BJ (cell line): ENCODE data around the gene POLR2C. TPM values are rescaled to one million over a fixed set of nuclear protein-coding genes. Genes with fewer than 3 reads are reported as not detected.
"Not testable (repeated sequence)": the region's sequence is repeated elsewhere in the genome, so short reads cannot be mapped to it uniquely, and the experiment has no call there.

Experiments used
- CTCF ChIA-PET: fragments of 350-600 bp; formaldehyde crosslinking; extraction: SDS; loops from one replicate; lab custom pipeline; 2021; ENCODE audit warnings: antibody characterized with exemption, inconsistent platforms; lab: Yijun Ruan, JAX
- POLR2A ChIA-PET: fragments of 300-600 bp; sonication (Branson Sonifier 250); formaldehyde crosslinking; extraction: SDS; loops from one replicate; lab custom pipeline; 2021; ENCODE audit warnings: antibody characterized with exemption; lab: Charles Lee
- DNase-seq: peaks from one replicate; pipeline ENCODE4 v3.0.0-alpha.2; 2011; ENCODE audit warnings: low read depth
- H3K27me3 ChIP-seq: 2 replicates; pipeline ENCODE4 v1.6.0; 2011; ENCODE audit warnings: low read length; ENCODE audit not compliant: control insufficient read depth, insufficient read depth
- H3K36me3 ChIP-seq: 2 replicates; pipeline ENCODE4 v1.5.1; 2011; ENCODE audit warnings: low read length; ENCODE audit not compliant: control insufficient read depth, insufficient read depth
- H3K4me3 ChIP-seq: 2 replicates; pipeline ENCODE4 v1.5.1; 2011; ENCODE audit warnings: low read depth, mild to moderate bottlenecking, control low read depth, low read length
- CTCF ChIP-seq: IDR thresholded peaks from 2 replicates; pipeline ENCODE4 v1.5.1; 2011; ENCODE audit warnings: low read depth, mild to moderate bottlenecking, control low read depth, inconsistent platforms, low read length, moderate library complexity; ENCODE audit not compliant: insufficient read depth
- polyA plus RNA-seq: library from polyadenylated mRNA; depleted of rRNA; stranded (reverse); fragments of >200 nt; gene quantifications from 2 replicates; pipeline ENCODE4 v1.2.3, GENCODE V29; 2011

The POLR2C gene
- polyA plus RNA-seq, 1 experiment = 176 TPM

GRCh38 chr16:57434003-57434402, 28.5 kb upstream of the POLR2C start:
- H3K4me3 ChIP-seq = no peak overlapping the region
- peaks cover 20% of the 10 kb centered on the region for H3K36me3 ChIP-seq
- no peak for TF ChIP-seq CTCF
- DNase-seq = no peak
- ChIA-PET CTCF (interaction anchor here (1.5 to 6.0 kb wide), 4 partner anchors 11 to 85 kb away, joined by 4 to 45 read pairs (median 14); partner anchors contain the start of gene POLR2C), POLR2A (no interaction called here)
- H3K27me3 ChIP-seq = no peaks in the 10 kb centered on the region

- POLR2A ChIA-PET = no interaction called here
- H3K27me3 ChIP-seq = no peaks in the 10 kb centered on the region
- CTCF ChIA-PET = interaction anchor here (0.8 to 1.3 kb wide), 3 partner anchors 12 to 84 kb away, joined by 3 read pairs; no protein-coding TSS in a partner anchor
- no peak for DNase-seq
- peaks cover 17% of the 10 kb centered on the region for H3K36me3 ChIP-seq
- no peak for TF ChIP-seq CTCF
- no peak overlapping the region for H3K4me3 ChIP-seq
Measured at GRCh38 chr16:57435838-57436237, 26.6 kb upstream of the POLR2C start.

DNA sequence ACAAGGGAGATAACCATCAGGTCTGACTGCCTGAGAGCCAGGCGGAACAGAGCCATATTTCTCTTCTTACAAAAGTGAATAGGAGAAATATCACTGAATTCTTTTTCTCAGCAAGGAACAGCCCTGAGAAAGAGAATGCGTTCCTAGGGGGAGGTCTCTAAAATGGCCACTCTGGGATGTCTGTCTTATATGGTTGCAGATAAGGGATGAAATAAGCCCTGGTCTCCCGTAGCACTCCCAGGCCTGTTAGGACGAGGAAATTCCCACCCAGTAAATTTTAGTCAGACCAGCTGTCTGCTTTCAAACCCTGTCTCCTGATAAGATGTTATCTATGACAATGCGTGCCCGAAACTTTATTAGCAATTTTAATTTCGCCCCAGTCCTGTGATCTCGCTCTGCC, 22.5 kb upstream of the POLR2C start:
- POLR2A ChIA-PET, H3K27me3 ChIP-seq, H3K4me3 ChIP-seq, H3K36me3 ChIP-seq, DNase-seq: not testable (repeated sequence)
- CTCF ChIA-PET = interaction anchor here (1.0 kb wide), 1 partner anchor 22 kb away, joined by 5 read pairs; no protein-coding TSS in a partner anchor

GRCh38 chr16:57440551-57440950, 21.9 kb upstream of the POLR2C start:
- DNase-seq, H3K36me3 ChIP-seq, POLR2A ChIA-PET, H3K4me3 ChIP-seq, H3K27me3 ChIP-seq: not testable (repeated sequence)
- CTCF ChIA-PET = interaction anchor here (2.5 kb wide), 1 partner anchor 22 kb away, joined by 12 read pairs; no protein-coding TSS in a partner anchor

- DNase-seq = no peak
- CTCF ChIA-PET = interaction anchor here (0.9 to 1.1 kb wide), 3 partner anchors 12 to 27 kb away, joined by 3 to 6 read pairs (median 3); no protein-coding TSS in a partner anchor
- H3K27me3 ChIP-seq = no peaks in the 10 kb centered on the region
- POLR2A ChIA-PET = interaction anchor here (0.6 kb wide), 1 partner anchor 140 kb away, joined by 3 read pairs; no protein-coding TSS in a partner anchor
- H3K4me3 ChIP-seq = no peak overlapping the region
- no peak for TF ChIP-seq CTCF
- H3K36me3 ChIP-seq = peaks cover 3% of the 10 kb centered on the region; the same call in 1 of the 2 replicates
Measured at GRCh38 chr16:57444711-57445110, 17.8 kb upstream of the POLR2C start.

- POLR2A ChIA-PET = no interaction called here
Measured at GRCh38 chr16:57445510-57445909, 17.0 kb upstream of the POLR2C start.

More at GRCh38 chr16:57445510-57445909, 17.0 kb upstream of the POLR2C start:
- CTCF ChIA-PET = interaction anchor here (0.7 to 1.5 kb wide), 2 partner anchors 9 to 73 kb away, joined by 3 read pairs; no protein-coding TSS in a partner anchor
- Histone ChIP-seq H3K36me3 (peaks cover 2% of the 10 kb centered on the region; the same call in 1 of the 2 replicates), H3K4me3 (no peak overlapping the region), H3K27me3 (no peaks in the 10 kb centered on the region)
- no peak for TF ChIP-seq CTCF
- no peak for DNase-seq
